ENCODE data around the gene EIF5AL1. TPM values are rescaled to one million over a fixed set of nuclear protein-coding genes. Genes with fewer than 3 reads are reported as not detected.
A peak's percentile ranks its signal among the peaks of the same experiment; 100 is the strongest.

Gene EIF5AL1
- total RNA-seq, 1 donor from 2014 or later, result 0.16 TPM

DNA sequence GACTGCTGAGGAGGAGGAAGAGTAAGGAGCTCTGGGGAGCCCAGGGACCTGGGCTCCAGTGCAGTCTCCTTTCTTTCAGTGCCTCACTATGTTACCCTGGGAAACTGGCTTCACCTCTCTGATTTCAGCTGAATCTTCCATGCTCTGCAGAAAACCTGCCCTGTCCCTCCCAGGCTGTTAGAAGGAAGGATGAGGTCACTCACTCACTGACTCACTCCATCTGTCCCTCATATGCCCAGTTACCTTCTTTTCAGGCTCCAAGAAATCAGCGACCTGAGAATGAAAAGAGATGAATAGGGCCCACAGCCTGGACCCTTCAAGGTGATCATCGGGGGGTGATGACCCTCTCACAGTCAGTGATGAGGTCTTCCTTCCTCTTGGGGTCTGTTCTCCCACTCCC, 47.4 kb downstream of the EIF5AL1 start:
- no peak for DNase-seq

DNA sequence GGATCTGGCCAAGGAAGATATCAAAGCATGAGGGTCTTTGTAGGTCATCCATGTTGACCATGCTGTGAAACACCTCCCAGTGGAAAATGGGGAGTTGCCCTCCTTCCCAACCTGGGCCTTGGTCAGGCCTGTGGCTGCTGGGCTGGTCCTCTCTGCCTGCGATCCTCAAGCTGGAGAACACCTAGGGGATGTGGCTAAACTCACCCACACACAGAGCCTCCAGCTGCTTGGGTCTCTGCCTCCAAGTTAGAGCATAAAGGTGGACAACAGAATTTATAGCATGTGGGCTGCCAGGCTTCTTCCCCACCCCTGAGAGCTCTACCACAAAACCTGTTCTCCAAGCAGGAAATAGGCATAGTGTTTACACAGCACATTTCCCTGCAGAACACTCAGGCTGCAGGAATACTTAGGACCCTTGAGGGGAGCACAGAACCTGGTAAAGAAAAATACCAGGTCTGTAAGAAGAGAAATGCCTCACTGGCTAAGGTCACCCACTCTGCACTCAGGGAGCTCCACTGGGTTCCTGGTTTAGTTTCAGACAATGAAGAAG, 47.9 kb downstream of the EIF5AL1 start, which contains the start of gene SFTPA2:
TSS of gene SFTPA2 (minus strand) at position 248 of the 550 bp plus-strand sequence. CDS start 924 bp downstream, outside the sequence.
- DNase-seq, result no peak

DNA sequence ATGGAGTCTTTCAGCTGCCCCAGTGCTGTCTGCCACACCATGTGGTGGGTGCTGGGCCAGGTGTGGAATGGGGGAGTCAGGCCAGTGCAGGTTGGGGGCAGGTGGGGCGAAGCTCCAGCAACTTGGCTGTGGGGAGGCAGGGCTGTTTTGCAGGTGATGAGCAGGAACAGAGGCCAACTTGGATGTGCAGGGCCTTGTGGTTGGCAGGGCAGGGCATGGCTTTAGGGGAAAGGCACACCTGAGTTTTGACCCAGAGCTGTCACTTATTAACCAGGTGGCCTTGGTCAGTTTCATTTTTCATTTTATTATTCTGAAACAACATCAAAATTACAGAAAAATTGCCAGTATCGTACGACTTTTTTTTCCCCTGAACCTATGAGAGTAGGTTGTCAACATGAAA, 48.9 kb downstream of the EIF5AL1 start:
- DNase-seq, result no peak

DNA sequence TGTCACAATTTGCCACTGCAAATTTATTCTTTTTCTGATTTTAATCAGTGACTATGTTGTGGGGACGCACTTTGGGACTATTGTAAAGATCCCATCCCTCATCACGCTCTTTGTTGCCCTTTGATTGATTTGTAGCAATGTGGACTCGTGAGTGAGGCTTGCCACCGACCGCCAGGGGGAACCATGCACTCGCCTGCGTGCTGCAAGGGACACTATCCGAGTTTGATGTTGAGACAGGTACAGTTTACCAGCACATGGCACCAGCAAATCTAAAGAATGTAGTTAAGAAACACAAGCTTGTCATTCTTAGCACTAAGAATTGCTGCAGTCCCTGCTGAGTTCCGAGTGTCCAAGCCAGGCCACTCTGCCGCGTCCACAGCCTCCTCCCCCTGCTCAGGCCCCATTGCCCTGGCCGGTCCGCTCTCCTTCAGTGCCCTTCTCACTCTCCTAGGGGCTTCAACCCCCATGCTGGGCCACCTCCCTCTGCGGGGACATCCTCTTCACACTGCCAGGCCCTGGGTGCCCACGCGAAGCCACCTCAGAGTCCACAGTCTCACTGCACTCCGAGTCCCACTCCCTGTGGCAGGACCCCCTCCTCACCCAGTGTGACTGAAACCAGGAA, 49.9 kb downstream of the EIF5AL1 start:
- DNase-seq, result peak; percentile 62

DNA sequence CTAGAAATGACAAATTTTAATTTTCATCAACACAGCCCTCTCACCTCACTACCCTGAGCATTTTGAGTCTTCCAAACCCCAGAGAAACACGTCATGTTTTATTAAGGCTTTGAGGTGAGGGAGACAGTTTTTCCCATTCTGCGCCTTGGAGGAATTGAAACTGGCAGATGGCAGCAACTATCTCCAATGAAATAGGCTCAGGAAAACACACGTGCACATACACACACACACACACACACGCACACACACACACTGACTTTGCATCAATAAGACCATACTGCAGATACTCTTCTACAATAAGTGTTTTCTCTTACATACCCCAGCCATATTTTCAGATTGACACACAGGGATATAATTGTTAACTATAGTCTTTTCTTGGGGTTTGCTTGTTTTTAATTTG, 51.1 kb downstream of the EIF5AL1 start:
- DNase-seq, result no peak

Small RNA genes lying within 50 kb of the gene (small RNA-seq; reads per million reads assigned to genes)
- gene BX248123.2 (not detected), gene RPS12P18 (not detected)

Other genes starting within 250 kb of the EIF5AL1 start
- 5.8 TPM for gene PPIF, start 165.1 kb upstream of the EIF5AL1 start, total RNA-seq
- 6.2 TPM for gene ZCCHC24, start 66.9 kb upstream of the EIF5AL1 start, total RNA-seq
- not detected for gene SFTPA2, start 47.9 kb downstream of the EIF5AL1 start, total RNA-seq
- gene SFTPA1, start 98.4 kb downstream of the EIF5AL1 start, total RNA-seq, result 0.16 TPM
- 2.3 TPM for gene NUTM2B, start 190.7 kb downstream of the EIF5AL1 start, total RNA-seq

Data from occipital lobe (tissue), 3 donors.